Measurements from ENCODE around the gene UNC93B1.
A peak's percentile ranks its signal among the peaks of the same experiment; 100 is the strongest.

Gene UNC93B1, protein sequence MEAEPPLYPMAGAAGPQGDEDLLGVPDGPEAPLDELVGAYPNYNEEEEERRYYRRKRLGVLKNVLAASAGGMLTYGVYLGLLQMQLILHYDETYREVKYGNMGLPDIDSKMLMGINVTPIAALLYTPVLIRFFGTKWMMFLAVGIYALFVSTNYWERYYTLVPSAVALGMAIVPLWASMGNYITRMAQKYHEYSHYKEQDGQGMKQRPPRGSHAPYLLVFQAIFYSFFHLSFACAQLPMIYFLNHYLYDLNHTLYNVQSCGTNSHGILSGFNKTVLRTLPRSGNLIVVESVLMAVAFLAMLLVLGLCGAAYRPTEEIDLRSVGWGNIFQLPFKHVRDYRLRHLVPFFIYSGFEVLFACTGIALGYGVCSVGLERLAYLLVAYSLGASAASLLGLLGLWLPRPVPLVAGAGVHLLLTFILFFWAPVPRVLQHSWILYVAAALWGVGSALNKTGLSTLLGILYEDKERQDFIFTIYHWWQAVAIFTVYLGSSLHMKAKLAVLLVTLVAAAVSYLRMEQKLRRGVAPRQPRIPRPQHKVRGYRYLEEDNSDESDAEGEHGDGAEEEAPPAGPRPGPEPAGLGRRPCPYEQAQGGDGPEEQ

DNA sequence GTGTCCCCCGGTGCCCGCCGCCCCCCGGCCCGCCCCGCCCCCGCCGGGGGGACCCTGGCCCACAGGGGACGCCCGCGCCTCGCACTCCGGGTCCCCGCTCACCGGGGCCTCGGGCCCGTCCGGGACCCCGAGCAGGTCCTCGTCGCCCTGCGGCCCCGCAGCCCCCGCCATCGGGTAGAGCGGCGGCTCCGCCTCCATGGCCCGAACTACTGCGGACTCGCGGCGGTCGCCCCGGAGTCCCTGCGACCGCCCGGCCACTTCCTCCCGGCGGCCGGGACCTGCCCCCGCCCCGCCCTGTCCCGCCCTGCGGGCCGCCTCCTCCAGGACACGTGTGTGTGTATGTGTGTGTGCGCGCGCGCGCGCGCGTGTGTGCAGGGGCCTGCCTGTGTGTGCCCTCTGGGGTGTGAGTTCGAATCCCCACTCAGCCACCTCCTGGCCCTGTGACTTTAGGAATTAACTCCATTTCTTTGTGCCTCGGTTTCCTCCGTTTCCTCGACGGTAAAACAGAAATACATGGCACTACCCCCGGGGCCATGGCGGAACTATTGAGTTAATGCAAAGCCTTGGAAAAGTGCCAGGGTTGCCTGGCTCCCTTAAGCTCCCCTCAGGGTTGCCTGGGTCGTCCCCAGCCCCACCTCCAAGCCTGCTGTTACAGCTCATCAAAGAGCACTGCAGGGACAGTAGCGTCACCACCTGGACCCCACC, at the start of gene UNC93B1:
Gene UNC93B1 (minus strand): TSS at position 252 of the 705 bp plus-strand sequence. CDS start 54 bp downstream, at position 198.
- peak; percentile 79 for DNase-seq

DNA sequence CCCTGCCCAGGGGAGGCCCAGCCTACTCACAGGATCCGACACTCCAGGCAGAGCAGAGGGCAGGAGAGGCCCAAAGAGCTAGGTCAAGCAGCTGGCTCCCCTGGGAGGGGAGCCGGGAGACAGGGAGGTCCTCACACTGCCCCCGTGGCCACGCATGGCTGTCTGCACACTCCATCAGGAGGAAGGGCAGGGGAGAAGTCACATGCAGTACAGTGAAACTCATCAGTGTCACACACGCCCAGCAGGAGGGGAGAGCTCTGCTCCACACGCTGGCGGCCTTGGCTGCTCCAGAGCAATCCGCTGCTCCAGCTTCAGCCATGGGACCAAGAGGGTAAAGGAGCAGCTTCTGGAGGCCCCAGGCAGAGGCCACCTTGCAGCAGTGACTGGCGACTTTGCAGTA, 49.2 kb upstream of the UNC93B1 start:
- no peak for DNase-seq

DNA sequence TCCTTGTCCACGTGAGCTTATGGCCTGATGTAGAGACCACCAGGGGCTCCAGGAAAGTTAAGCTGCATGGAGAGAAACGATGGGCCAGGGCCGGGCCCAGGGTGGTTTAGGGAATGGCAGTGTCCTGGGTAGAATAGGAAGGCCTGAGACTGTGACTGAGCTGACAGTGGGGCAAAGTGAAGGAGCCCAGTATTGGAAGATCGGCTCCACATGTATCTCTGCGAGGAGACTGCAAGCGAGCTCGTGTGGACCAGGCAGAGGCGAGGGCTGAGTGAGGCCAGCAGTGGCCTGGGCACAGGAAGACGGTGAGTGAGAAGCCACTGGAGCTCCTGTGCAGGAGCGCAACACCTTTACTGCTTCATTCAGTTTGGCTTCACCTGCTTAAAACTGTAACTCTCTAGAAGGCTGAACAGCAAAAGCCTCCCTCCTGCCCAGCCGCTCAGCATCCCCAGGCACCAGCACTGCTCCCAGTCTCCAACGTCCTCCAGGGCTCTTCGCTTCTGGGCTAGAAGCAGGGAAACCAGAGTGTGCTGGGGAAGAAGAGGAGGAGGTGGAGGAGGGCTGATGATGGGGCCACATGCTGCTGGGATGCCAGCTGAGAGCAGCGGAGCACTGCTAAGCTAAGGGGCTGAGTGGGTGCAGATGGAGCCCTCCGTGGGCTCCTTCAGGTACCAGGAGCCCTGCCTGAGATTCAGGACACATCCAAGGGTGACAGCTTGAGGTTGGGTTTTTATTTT, 48.4 kb upstream of the UNC93B1 start:
- DNase-seq: no peak

DNA sequence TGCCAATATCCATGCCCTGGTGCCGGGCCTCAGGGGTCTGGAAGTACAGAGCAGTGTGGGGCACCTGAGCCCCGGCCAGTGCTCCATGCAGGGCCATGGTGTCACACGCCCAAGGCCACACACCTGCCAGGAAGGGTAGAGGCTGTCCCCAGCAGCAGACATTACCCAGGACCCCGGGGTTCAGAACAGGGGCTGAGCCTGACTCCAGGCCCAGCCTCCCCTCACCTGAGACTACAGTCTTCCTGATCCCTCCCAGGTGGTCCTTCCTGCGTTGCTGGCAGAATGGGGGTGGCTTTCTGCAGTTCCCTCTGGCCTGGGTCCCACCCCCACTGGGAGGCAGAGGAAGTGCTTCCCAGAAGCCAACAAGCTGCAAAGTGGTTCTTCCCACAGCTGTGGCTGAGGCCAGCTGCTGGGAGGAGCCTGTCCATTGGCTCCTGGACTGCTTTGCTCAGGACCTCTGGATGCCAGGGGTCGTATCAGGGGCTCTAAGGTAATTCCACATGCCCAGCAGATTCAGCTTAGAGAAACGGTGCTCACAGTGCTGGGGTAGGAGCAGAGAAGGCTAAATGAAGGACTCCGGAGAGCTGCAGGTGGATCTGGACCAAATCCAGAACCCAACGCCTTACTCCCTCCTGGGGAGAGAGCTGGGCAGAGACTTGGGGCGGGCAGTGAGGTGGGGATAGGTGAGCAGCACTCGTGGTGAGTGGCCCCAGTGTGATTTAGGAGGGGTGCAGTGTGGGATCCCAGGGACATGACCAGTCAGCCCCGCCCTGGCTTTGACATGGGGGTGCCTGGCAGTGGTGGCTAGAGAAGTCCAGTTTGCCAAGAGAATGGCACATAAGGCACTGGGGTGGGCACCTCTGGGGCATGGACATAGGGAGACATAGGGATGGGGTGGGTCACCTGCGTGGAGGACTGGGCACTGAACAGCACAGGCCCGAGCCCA, 47.6 kb upstream of the UNC93B1 start:
- no peak for DNase-seq

DNA sequence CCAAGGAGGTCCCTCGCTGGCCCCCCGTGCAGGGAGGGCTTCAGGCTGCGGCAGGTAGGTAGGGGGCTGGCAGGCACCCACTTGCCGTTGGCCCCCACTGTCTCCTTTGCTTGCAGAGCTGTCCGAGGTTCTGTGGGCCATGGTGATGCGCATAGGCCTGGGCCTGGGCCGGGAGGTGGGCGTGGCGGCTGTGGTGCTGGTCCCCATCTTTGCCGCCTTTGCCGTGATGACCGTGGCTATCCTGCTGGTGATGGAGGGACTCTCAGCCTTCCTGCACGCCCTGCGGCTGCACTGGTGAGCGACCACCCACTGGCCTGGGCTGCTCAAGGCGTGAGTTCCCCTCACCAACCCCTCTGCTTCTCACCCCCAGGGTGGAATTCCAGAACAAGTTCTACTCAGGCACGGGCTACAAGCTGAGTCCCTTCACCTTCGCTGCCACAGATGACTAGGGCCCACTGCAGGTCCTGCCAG, 46.5 kb upstream of the UNC93B1 start:
- DNase-seq: no peak

DNA sequence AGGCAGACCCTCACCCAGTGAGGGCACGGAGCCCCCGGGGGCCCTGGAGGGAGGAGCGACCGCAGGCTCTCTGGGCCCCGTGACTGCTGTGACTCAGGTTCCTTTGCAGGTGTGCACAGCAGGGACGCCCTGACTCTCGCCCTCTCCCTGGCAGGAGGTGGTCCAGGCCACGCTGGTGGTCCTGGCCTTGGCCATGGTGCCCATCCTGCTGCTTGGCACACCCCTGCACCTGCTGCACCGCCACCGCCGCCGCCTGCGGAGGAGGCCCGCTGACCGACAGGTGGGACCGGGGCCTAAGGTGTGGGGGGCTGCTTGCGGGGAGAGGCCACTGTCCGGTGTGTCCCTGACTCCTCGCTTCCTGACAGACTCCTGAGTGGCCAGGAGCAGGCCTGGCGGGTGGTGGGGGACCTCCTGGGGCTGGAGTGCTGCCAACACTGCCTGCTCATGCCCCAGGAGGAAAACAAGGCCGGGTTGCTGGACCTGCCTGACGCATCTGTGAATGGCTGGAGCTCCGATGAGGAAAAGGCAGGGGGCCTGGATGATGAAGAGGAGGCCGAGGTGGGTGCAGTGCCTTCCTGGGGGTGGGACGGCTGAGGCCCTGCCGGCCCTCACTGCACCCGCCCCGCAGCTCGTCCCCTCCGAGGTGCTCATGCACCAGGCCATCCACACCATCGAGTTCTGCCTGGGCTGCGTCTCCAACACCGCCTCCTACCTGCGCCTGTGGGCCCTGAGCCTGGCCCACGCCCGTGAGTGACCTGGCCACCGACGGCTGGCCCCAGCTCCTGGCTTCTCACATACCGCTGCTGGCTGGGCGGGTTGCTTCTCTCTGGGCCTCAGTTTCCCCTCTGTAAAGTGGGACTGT, 45.8 kb upstream of the UNC93B1 start:
- DNase-seq: no peak

DNA sequence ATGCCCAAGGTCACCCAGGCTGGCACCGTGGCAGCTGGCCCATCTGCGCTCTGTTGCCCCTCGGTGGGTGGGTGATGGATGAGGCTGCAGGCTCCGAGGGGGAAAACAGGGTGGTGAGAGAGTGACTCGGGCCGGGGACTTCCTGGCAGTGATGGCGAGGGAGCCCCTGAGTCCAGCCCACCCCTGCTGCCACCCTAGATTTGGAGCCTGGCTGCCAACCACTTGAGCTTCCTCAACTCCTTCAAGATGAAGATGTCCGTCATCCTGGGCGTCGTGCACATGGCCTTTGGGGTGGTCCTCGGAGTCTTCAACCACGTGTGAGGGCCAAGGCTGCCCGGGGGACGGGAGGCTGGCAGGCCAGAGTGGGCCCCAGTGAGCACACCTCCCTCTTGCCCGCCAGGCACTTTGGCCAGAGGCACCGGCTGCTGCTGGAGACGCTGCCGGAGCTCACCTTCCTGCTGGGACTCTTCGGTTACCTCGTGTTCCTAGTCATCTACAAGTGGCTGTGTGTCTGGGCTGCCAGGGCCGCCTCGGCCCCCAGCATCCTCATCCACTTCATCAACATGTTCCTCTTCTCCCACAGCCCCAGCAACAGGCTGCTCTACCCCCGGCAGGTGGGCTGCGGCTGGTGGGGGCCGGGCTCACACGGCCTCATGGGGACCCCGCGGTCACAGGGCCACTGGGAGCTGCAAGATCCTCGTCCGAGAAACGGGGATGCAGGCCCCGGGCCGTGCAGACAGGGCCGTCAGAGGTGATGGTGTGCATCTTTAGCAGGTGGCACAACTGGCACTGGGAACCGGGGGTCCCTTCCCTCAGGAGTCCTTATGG, 45.0 kb upstream of the UNC93B1 start:
- no peak for DNase-seq

DNA sequence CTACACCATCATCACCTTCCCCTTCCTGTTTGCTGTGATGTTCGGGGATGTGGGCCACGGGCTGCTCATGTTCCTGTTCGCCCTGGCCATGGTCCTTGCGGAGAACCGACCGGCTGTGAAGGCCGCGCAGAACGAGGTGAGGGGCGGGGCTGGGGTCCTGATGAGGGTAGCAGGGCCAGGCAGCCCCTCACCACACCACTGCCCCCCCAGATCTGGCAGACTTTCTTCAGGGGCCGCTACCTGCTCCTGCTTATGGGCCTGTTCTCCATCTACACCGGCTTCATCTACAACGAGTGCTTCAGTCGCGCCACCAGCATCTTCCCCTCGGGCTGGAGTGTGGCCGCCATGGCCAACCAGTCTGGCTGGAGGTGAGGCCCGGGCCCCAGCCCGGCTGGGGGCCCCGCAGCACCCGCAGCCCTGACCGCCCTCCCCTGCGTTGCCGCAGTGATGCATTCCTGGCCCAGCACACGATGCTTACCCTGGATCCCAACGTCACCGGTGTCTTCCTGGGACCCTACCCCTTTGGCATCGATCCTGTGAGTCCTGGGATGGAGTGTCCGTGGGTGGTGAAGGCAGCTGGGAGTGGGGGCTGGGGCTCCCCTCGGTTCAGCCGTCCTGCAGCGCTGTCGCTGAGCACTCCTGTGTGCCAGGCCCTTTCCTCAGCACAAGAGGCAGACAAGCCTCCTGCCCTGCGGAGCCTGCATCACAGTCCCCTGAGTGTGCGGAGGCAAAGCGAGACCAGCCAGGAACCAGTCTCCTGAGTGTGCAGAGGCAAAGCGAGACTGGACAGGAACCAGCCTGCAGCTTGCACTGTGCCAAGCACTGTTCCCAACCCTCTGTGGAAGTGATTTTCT, 43.8 kb upstream of the UNC93B1 start:
- DNase-seq: no peak

DNA sequence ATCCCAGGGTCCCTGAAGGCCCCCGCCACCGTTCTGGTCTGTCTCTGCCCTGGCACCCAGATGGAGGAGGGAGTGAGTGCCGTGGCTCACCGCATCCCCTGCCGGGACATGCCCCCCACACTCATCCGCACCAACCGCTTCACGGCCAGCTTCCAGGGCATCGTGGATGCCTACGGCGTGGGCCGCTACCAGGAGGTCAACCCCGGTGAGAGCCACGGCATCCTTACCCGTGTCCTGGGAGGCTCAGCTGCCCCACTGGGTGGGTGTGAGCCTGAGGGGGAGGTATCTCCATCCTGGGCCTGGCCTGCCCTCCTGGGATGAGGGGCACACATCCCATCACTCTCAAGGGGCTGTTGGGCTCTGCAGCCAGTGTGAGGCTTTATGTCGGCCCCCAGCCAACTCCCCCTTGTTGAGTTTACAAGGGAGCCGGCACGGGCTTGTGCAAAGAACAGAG, 41.0 kb upstream of the UNC93B1 start:
- DNase-seq: no peak

DNA sequence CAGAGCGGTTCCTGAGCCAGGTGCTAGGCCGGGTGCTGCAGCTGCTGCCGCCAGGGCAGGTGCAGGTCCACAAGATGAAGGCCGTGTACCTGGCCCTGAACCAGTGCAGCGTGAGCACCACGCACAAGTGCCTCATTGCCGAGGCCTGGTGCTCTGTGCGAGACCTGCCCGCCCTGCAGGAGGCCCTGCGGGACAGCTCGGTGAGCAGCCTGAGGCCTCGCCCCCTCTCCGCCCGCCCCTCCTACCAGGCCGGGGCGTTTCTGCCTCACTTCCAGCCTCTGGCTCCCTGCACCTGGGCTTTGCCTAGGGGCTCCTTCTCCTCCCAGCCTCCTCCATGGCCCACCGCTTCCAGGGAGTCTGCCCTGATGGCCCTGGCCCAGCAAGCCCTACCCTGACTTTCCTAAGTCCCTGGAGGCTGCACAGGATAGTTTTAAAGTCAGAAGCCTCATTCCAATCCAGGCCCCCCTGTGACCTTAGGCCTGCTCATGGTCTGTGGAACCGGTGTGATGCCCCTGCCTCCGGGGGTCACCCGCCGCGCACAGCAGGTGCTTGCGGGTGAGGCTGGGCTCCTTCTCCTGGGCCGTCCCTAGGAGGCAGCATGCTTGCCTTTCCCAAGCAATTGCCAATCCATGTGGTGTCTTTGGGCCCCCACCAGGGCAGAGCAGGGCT, 40.4 kb upstream of the UNC93B1 start:
- DNase-seq: no peak

DNA sequence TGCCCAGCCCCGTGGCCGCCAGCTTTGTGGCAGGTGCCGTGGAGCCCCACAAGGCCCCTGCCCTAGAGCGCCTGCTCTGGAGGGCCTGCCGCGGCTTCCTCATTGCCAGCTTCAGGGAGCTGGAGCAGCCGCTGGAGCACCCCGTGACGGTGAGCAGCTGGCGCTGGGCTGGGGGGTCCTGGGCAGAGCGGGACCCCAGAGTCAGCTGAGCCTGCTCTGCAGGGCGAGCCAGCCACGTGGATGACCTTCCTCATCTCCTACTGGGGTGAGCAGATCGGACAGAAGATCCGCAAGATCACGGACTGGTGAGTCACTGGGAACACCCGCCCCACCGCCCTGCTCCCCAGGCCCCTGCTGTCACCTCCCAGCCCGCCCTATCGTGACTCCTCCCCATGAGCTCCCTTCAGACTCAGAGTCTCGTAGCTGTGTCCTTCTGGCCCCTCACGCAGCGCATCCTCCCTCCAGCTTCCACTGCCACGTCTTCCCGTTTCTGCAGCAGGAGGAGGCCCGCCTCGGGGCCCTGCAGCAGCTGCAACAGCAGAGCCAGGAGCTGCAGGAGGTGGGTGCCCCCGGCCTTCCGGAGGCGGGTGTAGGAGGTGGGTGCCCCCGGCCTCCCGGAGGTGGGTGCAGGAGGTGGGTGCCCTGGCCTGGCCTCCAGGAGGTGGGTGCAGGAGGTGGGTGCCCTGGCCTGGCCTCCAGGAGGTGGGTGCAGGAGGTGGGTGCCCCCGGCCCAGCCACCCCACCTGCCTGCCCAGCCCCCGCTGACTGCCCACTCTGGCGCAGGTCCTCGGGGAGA, 39.6 kb upstream of the UNC93B1 start:
- no peak for DNase-seq

DNA sequence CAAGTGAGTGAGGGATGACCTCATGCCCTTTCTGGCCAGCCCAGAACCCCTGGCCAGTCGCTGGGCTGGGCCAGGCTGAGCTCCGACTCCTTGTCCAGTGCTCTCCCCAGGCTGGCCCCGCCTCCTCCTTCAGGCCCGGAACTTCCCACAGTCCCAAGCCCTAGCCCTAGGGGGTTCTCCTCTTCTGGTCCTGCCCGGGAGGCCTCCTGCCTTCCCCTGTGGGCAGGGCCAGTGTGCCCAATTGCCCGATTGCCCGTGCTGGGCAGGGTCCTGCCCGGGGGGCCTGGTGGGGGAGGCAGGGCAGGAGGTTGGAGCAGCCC, 39.1 kb upstream of the UNC93B1 start:
- no peak for DNase-seq

DNA sequence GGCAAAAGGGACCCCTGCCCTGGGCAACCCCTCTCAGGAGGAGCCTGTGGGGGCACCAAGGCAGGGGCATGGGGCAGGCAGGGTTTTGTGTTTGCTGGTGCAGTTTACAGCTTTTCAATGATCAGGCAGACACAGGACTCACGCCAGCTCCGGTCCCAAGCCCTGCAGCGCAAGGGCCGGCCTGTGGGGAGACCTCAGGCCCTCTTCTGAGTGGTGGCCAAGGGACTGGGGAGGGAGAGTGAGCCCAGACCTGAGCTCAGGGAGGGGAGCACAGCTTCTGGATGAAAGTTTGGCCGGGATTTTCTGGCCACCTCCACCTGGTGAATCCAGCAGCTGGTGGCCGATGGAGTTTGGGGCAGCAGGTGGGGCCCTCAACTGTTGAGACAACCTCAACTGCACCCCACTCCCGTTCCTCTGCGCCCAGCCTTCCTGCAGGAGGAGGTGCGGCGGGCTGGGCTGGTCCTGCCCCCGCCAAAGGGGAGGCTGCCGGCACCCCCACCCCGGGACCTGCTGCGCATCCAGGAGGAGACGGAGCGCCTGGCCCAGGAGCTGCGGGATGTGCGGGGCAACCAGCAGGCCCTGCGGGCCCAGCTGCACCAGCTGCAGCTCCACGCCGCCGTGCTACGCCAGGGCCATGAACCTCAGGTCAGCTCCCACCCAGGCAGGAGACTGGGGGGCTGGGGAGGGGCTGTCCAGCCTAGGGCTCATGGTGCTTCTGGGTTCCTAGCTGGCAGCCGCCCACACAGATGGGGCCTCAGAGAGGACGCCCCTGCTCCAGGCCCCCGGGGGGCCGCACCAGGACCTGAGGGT, 38.5 kb upstream of the UNC93B1 start:
- DNase-seq: no peak

DNA sequence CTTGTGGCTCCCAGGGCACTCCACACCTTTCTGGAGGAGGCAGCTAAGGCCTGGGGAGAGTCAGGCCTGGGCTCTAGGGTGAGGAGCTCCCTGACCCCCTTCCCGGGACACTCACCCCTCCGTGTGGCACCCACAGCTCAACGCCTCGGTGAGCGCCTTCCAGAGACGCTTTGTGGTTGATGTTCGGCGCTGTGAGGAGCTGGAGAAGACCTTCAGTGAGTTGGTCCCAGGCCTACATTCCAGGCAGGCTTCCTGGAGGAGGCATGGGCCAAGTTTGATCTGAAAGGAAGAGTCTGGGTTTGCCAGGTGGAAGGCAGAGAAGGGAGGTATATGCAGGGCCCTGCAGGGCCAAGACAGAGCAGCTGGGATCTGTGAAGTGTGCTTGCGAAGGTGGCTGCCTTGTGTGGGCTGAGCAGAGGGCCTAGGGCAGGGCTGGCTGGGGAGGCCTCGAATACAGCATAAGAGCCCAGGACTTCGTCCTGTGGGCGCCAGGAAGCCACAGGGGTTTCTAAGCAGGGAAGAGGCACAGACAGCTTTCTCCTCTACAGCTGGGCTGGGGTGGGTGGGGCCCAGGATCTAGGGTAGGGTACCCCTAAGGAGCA, 37.8 kb upstream of the UNC93B1 start:
- DNase-seq: no peak

DNA sequence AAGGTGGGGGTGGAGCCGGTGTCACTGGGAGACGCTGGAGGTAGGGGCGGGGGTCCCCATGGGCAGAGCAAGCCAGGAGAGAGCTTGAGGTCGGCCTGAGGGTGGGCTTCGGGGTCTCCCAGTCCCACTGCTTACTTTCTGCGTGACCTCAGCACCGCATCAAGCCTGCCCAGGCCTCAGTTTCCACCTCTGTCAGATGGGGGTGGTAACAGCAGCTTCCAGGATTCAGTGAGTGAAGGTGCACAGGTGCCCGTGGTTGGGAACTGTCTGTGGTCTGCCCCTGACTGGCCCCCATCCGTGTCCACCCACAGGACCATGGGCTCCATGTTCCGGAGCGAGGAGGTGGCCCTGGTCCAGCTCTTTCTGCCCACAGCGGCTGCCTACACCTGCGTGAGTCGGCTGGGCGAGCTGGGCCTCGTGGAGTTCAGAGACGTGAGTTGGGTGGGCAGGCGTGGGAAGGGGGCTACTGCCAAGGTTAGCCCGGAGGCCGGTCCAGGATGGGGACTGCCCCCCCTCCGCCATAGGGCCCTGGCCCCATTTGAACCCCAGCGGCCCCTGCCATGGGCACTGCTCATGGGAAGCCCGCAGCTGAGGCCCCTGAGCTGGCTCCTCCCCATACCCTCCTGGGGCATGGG, 37.2 kb upstream of the UNC93B1 start:
- no peak for DNase-seq

All from stimulated activated CD4-positive, alpha-beta T cell treated with anti-CD3 and anti-CD28 coated beads, Interleukin-4, amount 100 ng/mL, for 24 hours (primary cell).